ENCODE results near the gene NME7. TPM values are rescaled to one million over a fixed set of nuclear protein-coding genes. Genes with fewer than 3 reads are reported as not detected.
A peak's percentile ranks its signal among the peaks of the same experiment; 100 is the strongest.

Gene NME7
- total RNA-seq, 1 donor from 2014 or later = 14.5 TPM

DNA sequence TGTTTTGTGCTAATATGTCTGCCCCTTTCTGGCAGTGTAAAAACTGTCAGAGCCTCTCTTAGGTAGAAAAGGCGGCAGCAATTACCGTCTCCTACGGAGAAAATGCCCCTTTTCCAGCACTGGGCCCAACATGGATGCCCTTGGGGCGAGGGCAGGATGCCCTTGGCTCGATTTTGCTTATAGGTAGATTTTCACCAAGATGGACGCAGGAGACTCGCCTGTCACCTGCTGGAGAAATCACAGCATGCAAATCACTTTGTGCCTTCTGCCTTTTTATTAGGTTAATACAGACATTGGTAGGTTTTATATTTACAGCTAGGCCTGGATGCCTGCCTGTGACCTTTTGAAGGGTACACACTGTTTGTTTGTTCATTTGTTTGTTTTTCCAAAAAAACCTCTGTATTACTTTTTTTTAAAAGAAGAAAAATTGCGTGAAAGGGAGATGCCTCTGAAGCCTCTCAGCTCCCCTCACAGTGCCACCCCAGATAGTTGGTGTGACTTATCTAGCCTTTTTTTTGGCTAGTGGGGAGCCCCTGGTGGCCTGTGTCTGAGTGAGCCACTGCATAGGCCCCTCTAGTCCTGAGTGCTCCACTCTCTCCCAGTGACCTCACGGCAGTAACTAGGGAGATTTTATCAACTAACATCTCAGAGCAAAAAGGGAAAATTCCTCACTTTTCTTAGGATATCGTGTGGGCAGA lies 258.6 kb downstream of the NME7 start:
- ATAC-seq (ENCODE audit: low read depth) = no peak
- POLR2A ChIA-PET = no interaction called here

DNA sequence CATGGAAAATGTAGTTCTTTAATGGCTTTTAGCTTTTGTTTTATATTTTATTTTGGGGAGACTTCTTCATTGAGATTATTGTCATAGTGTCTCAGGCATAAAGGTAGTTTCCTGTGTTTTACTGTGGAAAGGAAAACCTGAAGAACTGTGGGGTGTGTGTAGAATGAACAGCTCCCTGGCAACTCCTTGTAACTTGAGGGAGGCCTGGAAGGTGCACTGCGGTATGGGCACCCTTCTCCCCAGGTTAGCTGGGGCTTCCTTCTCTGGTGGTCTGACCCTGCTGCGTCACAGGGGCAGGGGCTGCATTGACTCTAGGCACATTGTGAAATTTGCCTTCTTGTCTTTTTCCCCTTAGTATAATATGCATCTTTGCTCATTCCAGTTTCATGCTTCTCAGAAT lies 259.4 kb downstream of the NME7 start:
- Mint-ChIP-seq H3K9me3 (no peaks in the 10 kb centered on the region), H3K4me3 (peak overlapping the region; percentile 74), H3K27ac (no peak overlapping the region), H3K27me3 (peaks cover 34% of the 10 kb centered on the region), H3K4me1 (peaks cover 18% of the 10 kb centered on the region), H3K36me3 (ENCODE audit: low read depth) (no peaks in the 10 kb centered on the region)
- intact Hi-C loops (cut with micrococcal nuclease) = loop anchor here (5.0 to 10.0 kb wide), 3 partner anchors 763 to 1173 kb away; partner anchors contain the start of genes DCAF6, KIFAP3 and MPC2
- ChIA-PET CTCF (no interaction called here), POLR2A (interaction anchor here (0.7 kb wide), 1 partner anchor 36 kb away, joined by 3 read pairs; no protein-coding TSS in a partner anchor)
- TF ChIP-seq, protein P1, sequence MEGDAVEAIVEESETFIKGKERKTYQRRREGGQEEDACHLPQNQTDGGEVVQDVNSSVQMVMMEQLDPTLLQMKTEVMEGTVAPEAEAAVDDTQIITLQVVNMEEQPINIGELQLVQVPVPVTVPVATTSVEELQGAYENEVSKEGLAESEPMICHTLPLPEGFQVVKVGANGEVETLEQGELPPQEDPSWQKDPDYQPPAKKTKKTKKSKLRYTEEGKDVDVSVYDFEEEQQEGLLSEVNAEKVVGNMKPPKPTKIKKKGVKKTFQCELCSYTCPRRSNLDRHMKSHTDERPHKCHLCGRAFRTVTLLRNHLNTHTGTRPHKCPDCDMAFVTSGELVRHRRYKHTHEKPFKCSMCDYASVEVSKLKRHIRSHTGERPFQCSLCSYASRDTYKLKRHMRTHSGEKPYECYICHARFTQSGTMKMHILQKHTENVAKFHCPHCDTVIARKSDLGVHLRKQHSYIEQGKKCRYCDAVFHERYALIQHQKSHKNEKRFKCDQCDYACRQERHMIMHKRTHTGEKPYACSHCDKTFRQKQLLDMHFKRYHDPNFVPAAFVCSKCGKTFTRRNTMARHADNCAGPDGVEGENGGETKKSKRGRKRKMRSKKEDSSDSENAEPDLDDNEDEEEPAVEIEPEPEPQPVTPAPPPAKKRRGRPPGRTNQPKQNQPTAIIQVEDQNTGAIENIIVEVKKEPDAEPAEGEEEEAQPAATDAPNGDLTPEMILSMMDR (IDR thresholded peaks at IDR 0.05) = no peak
- ATAC-seq (ENCODE audit: low read depth) (no peak), DNase-seq (no peak)

More for the DNA sequence above, 258.6 kb downstream of the NME7 start:
- TF ChIP-seq, protein P1 (IDR thresholded peaks at IDR 0.05) = no peak
- CTCF ChIA-PET = no interaction called here
- peaks cover 34% of the 10 kb centered on the region for H3K27me3 Mint-ChIP-seq
- no peaks in the 10 kb centered on the region for H3K36me3 Mint-ChIP-seq (ENCODE audit: low read depth)
- DNase-seq = no peak
- intact Hi-C loops (cut with micrococcal nuclease) = loop anchor here (5.0 to 10.0 kb wide), 3 partner anchors 764 to 1174 kb away; partner anchors contain the start of genes DCAF6, KIFAP3 and MPC2
- H3K4me3 Mint-ChIP-seq = no peak overlapping the region
- H3K4me1 Mint-ChIP-seq = peaks cover 18% of the 10 kb centered on the region
- H3K27ac Mint-ChIP-seq = no peak overlapping the region
- H3K9me3 Mint-ChIP-seq = no peaks in the 10 kb centered on the region

DNA sequence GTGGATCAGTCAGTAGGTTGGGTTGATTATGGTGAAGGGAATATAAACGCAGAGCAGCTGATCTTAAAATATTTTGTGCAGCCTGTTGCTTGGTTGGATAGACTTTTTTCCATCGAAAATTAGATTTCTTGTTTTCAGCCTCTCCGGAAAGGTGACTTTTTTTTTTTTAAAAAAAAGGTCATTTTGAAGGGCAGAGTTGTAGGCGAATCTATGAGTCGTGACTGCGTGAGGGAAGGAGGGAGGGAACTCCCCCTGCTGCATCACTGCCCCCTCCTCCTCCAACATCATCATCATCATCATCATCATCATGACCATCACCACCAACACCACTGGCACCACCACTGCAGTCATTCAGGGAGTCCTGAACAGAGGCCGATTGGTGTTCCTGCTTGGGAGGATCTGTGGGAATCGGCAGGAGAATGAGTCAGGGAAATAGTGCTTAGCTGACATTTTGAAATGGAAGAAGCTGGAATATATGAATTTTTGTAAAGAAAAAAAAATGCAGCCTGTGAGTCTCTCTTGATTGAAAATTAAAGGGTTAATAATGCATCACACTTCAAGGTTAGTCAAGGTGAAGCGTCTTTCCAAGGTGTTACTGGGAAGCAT lies 259.9 kb downstream of the NME7 start:
- no peaks in the 10 kb centered on the region for H3K9me3 Mint-ChIP-seq
- TF ChIP-seq, protein P1 (IDR thresholded peaks at IDR 0.05) = no peak
- no peak for DNase-seq
- peak overlapping the region; percentile 74 for H3K4me3 Mint-ChIP-seq
- no peak for ATAC-seq (ENCODE audit: low read depth)
- CTCF ChIA-PET = no interaction called here
- peaks cover 18% of the 10 kb centered on the region for H3K4me1 Mint-ChIP-seq
- H3K27ac Mint-ChIP-seq = no peak overlapping the region
- intact Hi-C loops (cut with micrococcal nuclease) = loop anchor here (5.0 to 10.0 kb wide), 3 partner anchors 763 to 1173 kb away; partner anchors contain the start of genes DCAF6, KIFAP3 and MPC2
- POLR2A ChIA-PET = interaction anchor here (0.7 kb wide), 3 partner anchors 35 to 590 kb away, joined by 3 read pairs; no protein-coding TSS in a partner anchor
- no peaks in the 10 kb centered on the region for H3K36me3 Mint-ChIP-seq (ENCODE audit: low read depth)
- peaks cover 34% of the 10 kb centered on the region for H3K27me3 Mint-ChIP-seq

DNA sequence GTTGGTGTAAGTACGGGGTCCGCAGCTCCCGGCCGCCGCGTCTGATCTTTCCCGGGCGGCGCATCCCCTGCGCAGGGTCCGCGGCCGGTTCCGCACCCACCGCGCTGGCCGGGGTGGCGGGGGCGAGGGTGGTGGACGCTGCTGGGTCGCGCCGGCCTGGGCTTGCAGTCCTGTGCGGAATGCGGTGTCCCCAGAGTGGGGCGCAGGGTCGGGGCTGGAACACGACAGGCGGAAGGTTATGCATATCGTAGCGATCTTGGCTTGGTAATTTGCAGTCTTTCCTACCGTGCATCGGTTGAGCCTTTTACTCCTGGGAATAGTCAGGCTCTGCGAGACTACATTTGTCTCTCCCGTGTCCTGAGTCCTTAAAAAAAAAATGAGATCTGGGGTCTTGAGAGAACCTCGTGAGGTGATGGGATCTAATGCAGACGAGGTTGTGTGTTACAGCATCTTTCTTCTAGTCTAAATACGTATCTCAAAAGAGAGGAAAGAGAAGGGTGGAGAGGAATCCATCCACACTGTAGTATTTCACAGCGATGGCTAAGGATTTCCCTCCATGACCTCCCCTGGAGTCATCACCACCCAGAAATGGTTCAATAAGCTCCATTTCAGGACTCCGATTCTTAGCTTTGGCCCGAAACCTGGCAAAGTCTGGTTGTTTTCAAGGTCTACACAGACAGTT lies 260.5 kb downstream of the NME7 start:
- ChIA-PET CTCF (no interaction called here), POLR2A (interaction anchor here (0.7 kb wide), 2 partner anchors 154 to 590 kb away, joined by 3 read pairs; no protein-coding TSS in a partner anchor)
- peak overlapping the region; percentile 74 for H3K4me3 Mint-ChIP-seq
- intact Hi-C loops (cut with micrococcal nuclease) = loop anchor here (1.0 to 10.0 kb wide), 5 partner anchors 260 to 1172 kb away; partner anchors contain the start of genes DCAF6, KIFAP3, MPC2 and NME7
- H3K9me3 Mint-ChIP-seq = no peaks in the 10 kb centered on the region
- ATAC-seq (ENCODE audit: low read depth) (no peak), DNase-seq (no peak)
- TF ChIP-seq, protein P1 (IDR thresholded peaks at IDR 0.05) = no peak
- no peaks in the 10 kb centered on the region for H3K36me3 Mint-ChIP-seq (ENCODE audit: low read depth)
- H3K27me3 Mint-ChIP-seq = peaks cover 35% of the 10 kb centered on the region
- H3K27ac Mint-ChIP-seq = no peak overlapping the region
- peaks cover 18% of the 10 kb centered on the region for H3K4me1 Mint-ChIP-seq

Data from activated B cell treated with CpG ODN at 0.5 μM for 24 hours (primary cell).